Stimulated activated CD4-positive, alpha-beta T cell treated with anti-CD3 and anti-CD28 coated beads, Interleukin-1b, Interleukin-23, amount 100 ng/mL, for 1 hour (primary cell): ENCODE data around the gene TEX47.

Experiments
- DNase-seq, 2 donors: peaks; one replicate each; pipeline ENCODE4 v3.0.0-alpha.2; 2020; ENCODE audit warnings: low read depth in 2 of 2

The TEX47 gene

DNA sequence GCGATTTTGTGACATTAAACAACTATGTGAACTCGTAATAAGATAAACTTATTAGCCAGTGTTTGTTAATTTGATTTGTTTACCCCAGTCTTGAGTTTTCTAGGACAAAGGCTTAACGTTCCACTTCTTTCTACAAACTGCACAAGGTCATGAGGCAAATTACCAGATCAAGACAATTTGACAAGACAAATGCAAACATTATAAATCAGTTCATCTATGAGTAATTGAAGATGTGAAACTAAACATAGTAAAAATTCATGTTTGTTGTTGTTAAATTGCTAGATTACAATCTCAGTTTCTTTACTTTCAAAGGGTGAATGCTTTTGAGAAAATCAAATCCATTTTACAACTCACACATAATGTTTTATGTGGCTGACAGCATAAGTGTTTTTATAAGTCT is 49.4 kb downstream of the TEX47 start:
- DNase-seq: no peak
